ENCODE data around the gene NUP155.
"Not testable (repeated sequence)": the region's sequence is repeated elsewhere in the genome, so short reads cannot be mapped to it uniquely, and the experiment has no call there.

The NUP155 gene

DNA sequence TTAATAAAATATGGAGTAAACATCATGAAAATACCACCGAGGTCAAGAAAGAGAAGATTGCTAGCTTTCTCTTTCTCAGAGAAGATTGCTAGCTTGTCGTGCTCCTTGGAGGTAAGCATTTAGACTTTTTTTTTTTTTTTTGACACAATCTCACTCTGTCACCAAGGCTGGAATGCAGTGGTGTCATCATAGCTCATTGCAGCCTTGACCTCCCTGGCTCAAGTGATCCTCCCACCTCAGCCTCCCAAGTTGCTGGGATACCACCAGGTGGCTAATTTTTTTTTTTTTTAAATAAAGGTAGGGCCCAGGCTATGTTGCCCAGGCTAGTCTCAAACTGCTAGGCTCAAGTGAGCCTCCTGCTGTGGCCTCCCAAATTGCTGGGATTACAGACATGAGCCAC is 95.4 kb downstream of the NUP155 start:
- DNase-seq (ENCODE audit: low spot score) = no peak

DNA sequence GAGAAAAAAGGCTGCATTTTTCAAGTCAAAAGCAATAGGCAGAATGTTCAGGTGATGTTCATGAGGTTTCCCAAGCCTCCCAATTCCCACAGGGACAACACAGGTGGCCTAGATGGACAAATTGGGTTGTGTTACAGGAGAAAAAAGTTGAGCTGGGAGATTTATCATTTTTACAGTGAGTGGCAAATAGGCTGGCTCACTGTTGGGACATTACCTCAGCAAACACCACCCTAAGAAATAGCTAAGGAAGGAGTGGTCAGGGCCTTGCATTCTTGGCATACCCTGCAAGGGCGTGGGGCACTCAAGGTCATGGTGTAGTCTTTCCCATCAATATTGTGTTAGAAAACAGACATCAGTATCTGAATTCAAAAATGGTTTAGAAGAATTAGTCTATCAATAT is 98.4 kb downstream of the NUP155 start:
- DNase-seq (ENCODE audit: low spot score) = no peak

DNA sequence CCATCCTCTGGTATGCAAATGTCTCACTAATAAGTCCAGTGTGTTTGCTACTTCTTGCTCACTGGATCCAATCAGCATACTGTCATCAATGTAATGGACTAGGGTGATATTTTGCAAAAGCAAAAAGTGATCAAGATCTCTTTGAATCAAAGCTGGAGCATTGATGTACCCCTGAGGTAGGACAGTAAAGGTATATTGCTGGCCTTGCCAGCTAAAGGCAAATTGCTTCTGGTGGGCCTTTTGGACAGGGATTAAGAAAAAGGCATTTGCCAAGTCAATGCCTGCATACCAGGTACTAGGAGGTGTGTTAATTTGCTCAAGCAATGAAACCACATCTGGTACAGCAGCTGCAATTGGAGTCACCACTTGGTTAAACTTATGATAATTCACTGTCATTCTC is 102.8 kb downstream of the NUP155 start:
- DNase-seq (ENCODE audit: low spot score) = not testable (repeated sequence)

GRCh38 chr5:37255774-37256358 is 115.0 kb downstream of the NUP155 start:
- DNase-seq (ENCODE audit: low spot score) = no peak

DNA sequence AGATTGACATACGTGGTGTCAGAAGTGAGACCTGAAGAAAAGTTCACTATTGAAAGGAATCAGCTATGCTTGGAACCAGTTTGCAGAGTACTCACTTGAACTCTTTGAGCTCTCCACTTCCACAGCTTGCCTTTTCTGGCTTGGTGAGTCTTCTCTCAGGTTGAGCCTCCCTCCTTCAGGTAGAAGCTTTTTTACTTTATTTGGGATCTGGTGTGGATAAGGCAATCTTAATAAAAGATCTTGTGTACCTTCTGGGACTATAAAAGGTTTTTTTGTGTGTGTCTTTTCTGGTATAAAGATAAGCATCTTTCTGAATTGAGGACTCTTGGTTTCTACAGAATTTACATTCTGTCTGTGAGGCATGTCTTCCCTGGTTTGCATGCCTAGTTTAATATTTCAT is 116.3 kb downstream of the NUP155 start:
- DNase-seq (ENCODE audit: low spot score) = no peak

DNA sequence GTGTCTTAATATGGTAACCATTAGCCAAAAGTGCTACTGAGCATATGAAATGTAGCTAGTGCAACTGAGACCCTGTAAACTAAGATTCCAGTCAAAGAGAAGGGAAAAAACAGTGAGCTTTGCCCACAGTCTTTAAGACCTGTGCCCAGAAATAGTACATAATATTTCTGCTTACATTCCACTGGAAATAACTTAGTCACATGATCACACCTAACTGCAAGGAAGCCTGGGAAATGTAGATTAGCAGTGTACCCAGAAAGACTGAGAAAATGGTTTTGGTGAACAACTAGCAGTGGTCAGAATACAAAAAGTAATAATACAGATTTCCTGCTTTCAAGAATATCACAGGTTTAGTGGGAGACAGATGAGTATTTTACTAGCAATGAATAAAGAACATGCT is 119.2 kb downstream of the NUP155 start:
- no peak for DNase-seq (ENCODE audit: low spot score)

DNA sequence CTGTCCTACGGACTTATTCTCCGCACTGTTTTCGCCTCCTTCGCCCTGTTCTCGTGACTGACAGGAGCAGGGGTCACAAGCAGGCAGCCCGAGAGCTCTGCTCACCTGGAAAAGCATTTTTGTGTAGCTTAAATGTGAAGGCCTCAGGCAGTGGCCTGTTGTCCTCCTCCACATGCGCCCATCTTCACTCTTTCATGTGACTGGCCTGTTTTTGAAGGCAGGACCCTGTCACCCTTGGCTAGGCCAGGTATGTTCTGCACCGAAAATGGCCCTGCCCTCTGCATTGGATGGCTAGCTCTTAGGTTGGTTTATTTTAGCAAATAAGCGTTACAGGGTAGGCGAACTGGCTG is 121.1 kb downstream of the NUP155 start:
- no peak for DNase-seq (ENCODE audit: low spot score)

DNA sequence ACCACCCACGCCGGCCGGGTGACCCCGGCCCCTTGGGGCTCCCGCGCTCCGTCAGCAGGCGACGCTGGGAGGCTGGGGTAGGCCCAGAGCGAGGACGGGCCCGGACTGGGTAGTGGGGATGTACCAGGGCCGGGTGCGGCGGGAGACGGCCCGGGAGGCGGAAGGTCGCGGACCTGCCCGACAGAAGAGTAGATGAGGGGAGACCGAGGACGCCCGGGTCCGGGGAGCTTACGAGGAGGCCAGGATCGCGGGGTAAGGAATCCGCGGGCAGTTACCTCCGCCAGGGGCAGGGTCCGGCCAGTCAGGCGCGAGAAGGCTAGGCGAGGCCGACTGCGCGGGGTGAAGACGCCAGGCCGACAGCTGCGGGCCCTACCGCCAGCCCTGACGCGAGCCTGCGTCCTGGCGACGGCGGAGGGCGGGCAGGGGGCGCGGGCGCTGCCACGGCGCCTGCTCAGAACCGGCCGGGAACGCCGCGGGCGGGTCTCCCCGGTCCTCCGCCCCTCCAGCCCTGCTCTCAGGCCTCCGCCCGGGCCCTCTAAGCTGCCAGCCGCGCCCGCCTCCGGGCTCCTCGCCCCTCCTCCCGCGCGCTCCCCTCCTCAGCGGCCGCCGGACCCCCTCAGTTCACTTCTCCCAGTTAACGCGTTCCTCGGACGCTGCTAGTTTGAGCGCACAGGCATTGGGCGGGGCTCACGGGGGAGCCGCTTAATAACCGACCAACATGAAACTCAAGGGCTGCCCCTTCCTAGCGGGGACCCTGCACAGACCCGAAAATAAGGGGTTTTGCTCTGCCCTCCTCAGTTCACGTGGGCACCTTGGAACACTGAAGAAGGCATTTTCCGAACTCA is 121.7 kb downstream of the NUP155 start, which contains the start of gene CPLANE1:
Gene CPLANE1 (minus strand): TSS at position 407 of the 845 bp plus-strand sequence. CDS start 1,678 bp downstream, outside the sequence.
- peak; percentile 76 for DNase-seq (ENCODE audit: low spot score)

DNA sequence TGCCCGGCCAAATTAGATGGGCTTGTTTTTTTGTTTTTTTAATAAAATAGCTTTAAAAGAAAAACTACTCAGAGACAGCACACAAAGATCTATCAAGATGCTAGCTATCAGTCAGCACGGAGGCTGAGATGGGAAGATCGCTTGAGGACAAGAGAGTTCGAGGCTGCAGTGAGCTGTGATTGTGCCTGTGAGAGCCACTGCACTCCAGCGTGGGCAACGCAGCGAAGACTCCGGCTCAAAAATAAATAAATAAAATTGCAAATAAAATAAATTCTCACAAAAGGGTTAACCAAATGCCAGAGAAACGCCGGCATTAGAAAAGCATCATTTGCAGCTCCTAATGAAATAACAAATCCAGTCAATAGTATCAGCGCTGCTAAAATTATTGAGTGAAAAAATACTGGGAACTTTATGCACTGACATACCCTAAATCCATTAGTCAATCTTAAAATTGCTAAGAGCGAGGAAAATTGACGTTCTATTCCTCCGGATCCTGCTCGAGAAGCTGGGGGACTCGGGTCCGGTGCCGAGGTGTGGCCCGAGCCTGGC is 122.4 kb downstream of the NUP155 start:
- DNase-seq (ENCODE audit: low spot score) = no peak

DNA sequence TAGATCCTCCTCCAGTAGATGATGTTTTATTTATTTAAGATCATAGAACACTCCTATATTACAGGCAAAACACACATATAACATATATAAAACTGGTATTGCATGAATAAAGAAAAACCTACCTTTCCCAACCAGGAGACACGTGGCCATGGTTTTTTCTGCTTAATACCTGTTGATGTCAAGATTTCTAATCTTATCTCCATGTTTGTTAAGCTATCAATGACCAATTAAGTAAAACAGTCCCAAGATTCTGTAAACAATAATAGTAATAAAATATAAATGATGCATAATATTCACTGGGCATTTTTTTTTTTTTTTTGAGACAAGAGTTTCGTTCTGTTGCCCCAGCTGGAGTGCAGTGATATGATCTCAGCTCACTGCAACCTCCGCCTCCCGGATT is 123.4 kb downstream of the NUP155 start:
- DNase-seq (ENCODE audit: low spot score) = no peak

DNA sequence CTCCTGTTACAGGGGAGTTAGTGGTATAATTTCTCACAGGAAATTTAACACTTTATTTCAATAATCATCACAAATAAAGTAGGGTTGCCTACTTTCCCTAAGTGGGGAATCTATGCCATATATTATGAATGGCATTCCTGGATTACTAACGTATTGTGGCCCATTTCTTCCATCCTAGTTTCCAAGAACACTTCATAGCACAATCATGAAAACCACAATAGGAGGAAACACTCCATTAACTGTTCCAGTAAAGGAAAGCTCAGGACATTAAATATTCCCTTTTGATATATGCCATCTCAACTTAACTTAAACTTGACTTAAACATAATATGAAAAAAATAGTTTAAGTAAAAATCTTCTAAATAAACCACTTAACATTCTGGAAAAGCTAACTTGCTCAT is 123.9 kb downstream of the NUP155 start:
- no peak for DNase-seq (ENCODE audit: low spot score)

Data from HuH-7.5 (cell line).